Right ventricle myocardium inferior (tissue), 1 donor: ENCODE measurements around the gene TANGO2. TPM values are rescaled to one million over a fixed set of nuclear protein-coding genes. Genes with fewer than 3 reads are reported as not detected.

ENCODE experiments used
- ATAC-seq: fragments of 200-7000 bp; cut with Tn5 transposase; one replicate; pipeline ENCODE4 v1.9.1; 2020; ENCODE audit warnings: mild to moderate bottlenecking, moderate library complexity
- DNase-seq: peaks from one replicate; pipeline ENCODE4 v3.0.0; 2021; ENCODE audit errors: missing footprints
- intact Hi-C: fragments of 100-400 bp; cut with DNase I; formaldehyde crosslinking; loops from one replicate; pipeline ENCODE4 v1.11.0; 2022
- total RNA-seq: library from RNA; stranded (reverse); fragmentation: NEBNext Ultra II Directional; extraction: Animal tissue kit (Norgen Biotek cat#: 25700); gene quantifications from one replicate; pipeline ENCODE4 v1.2.1, GENCODE V29; 2021
- donor health status: DM: no; HTN: yes; CAD: no; lungs with severe emphysema.

The TANGO2 gene
- total RNA-seq, 1 donor from 2014 or later, result 54.6 TPM

GRCh38 chr22:19981961-19982920, 38.7 kb upstream of the TANGO2 start:
- DNase-seq, result peak; percentile 54
- ATAC-seq, result no peak
- intact Hi-C loops, result no loop called here

GRCh38 chr22:19982991-19983578, 37.8 kb upstream of the TANGO2 start:
- DNase-seq, result peak; percentile 66
- intact Hi-C loops, result no loop called here
- peak; percentile 27 for ATAC-seq

- intact Hi-C loops, result loop anchor here (2.0 kb wide), 1 partner anchor 17 kb away; no protein-coding TSS in a partner anchor
- ATAC-seq (no peak), DNase-seq (peak; percentile 65)
These were observed 37.2 kb upstream of the TANGO2 start for GRCh38 chr22:19983741-19984140.

DNA sequence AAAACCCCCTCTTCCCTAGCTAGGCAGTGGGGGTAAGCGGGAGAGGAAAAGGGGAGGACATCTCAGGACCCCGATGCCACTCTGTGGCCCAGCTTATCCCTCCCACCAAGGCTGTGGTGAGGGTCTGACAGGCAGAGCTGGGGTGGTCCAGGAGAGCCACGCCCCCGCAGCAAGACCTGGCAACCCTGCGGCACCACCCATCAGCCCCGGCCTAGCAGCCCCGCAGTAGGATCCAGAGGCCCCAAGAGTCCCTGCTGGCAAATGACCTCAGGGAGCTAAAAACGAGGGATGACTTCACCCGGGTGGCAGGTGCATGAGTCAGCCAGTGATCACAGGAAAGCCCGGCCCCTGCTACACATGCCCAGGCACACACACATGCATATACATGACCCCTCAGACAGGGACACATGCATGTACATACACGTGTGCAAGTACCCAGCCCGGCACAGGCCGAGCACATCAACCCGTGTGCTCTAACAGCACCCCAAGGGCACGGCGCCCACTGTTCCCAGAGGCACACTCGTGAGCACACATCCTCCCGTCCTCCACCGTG, 36.6 kb upstream of the TANGO2 start:
- intact Hi-C loops, result loop anchor here (2.0 kb wide), 1 partner anchor 17 kb away; no protein-coding TSS in a partner anchor
- ATAC-seq, result peak; percentile 56
- DNase-seq, result peak; percentile 71

- ATAC-seq (no peak), DNase-seq (peak; percentile 55)
- intact Hi-C loops, result loop anchor here (2.0 kb wide), 1 partner anchor 16 kb away; no protein-coding TSS in a partner anchor
These were observed 35.8 kb upstream of the TANGO2 start for GRCh38 chr22:19984851-19985811.

DNA sequence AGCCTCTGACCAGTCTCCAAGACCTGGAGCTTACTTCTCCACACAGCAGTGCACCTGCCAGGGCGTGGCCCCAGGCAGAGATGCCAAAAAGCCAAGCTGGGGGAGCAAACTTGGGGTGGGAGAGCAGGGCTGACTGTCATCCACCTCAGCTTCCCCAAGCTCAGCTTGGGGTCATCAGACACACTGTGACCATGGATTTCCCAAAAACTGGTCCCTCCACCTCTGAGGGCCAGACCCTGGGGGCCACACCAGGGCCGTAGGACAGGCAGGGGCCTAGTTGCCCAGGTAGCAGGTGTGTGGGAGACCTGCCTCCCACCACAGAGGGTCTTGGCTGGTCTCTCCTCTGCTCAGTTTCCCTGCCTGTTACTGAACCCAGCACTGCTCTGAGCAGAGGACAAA, 34.9 kb upstream of the TANGO2 start:
- intact Hi-C loops, result no loop called here
- ATAC-seq, result no peak
- DNase-seq, result peak; percentile 45

GRCh38 chr22:19986410-19987341, 34.2 kb upstream of the TANGO2 start:
- peak; percentile 77 for ATAC-seq
- intact Hi-C loops, result no loop called here
- DNase-seq, result peak; percentile 90

- DNase-seq, result peak; percentile 70
- intact Hi-C loops, result no loop called here
These were observed 33.3 kb upstream of the TANGO2 start for GRCh38 chr22:19987394-19988306.

DNA sequence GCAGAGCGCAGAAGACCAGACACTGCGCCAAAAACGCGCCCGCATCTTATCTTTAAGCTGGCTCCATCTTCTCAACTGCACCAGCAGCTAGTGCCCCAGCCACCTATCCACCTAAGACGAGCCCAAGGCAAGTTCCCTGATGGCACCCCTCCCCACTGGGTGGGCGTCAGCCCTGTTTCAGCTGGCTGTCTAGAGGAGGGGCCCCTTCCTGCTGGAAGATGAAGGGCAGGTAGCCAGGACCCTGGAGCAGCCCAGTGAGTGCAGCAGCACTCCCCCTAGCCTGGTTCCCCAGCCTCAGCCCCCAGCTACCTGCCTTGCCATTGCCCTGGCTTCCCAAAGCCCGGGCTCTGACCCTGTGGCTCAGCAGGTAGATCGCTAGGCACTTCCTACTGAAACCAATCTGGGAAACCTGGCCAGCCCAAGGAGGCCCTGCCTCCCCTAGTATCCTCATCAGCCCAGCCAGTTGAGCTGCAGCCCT, 32.5 kb upstream of the TANGO2 start:
- no peak for ATAC-seq
- intact Hi-C loops, result no loop called here

More at GRCh38 chr22:19987394-19988306, 33.3 kb upstream of the TANGO2 start:
- no peak for ATAC-seq

GRCh38 chr22:19988965-19989724, 31.8 kb upstream of the TANGO2 start:
- ATAC-seq (no peak), DNase-seq (peak; percentile 62)
- intact Hi-C loops, result no loop called here

More for the DNA sequence above, 32.5 kb upstream of the TANGO2 start:
- peak; percentile 45 for DNase-seq

- DNase-seq (no peak), ATAC-seq (no peak)
- intact Hi-C loops, result no loop called here
These were observed 31.2 kb upstream of the TANGO2 start for GRCh38 chr22:19989725-19990067.

- DNase-seq (peak; percentile 39), ATAC-seq (no peak)
- intact Hi-C loops, result no loop called here
These were observed 30.7 kb upstream of the TANGO2 start for GRCh38 chr22:19990188-19990587.

DNA sequence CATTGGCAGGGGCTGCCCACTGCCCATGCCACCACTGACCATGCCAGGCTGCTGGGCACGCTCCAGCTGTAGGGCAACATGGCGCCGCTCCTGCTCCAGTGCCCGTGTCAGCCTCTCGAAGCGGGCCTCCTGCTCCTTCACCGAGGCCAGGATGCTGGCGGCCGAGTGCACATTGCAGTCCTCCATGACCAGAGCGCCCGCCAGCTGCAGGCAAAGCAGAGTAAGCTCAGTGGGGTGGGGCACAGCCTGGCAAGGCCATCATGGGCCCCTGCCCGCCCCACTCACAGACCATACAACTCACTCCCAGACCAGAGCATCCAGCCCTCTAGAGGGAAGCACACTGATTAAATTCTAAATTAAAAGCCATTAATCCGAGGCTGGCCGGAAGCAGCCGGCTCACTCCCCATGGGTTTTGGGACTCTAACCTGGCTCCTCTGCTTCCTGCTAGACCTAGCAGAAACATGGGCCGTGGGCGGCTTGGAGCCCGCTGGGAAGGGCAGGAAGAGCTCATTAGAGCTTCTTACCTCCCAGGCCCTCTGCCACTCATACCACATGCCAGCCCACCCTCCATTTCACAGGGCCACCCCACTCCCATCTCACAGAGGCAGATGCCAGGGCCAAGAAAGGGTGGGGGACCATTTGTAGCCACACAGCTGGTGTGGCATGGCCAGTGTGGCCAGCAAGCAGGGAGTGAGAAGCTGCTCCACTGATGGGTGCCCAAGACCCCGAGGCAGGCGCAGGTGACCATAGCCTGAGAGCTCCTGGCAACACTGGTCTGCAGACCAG, 30.1 kb upstream of the TANGO2 start:
- ATAC-seq (no peak), DNase-seq (peak; percentile 61)
- intact Hi-C loops, result no loop called here

DNA sequence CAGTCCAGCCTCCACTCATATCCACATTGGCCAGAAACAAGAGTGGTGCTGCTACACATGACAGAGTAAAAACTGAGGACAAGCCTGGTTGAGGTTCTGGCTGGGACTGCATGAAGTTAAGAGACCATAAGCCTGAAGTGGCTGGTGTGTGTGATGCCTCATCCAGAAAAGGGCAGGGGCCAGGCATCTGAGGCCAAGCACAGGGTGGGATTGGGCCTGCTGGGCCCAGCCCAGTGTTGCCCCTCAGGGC, 29.6 kb upstream of the TANGO2 start:
- ATAC-seq (no peak), DNase-seq (peak; percentile 40)
- intact Hi-C loops, result no loop called here
